ENCODE measurements around the gene INPP4B. TPM values are rescaled to one million over a fixed set of nuclear protein-coding genes. Genes with fewer than 3 reads are reported as not detected.

The INPP4B gene
- total RNA-seq, 1 donor from 2014 or later = 19.1 TPM

DNA sequence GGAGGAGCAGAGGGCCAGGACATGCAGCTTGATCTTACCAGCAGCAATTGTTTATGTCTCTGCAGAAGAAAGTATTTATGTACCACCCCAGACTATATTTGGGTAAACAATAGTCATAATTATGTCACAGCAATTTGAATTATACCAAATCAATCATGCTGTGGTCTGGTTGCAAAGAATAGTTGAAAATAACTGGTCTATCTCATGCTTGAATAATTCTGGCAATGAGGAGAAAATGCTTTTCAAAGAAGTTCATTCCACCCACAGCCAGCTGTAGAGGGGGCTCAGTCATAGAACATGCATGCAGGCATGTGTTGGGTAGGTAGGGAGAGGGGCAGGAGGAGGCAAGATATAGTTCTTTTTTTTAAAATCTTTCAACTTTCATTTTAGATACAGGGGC lies 810.5 kb downstream of the INPP4B start:
- no peak for DNase-seq (ENCODE audit: low read depth in 2 of 2)

GRCh38 chr4:142034101-142034500 lies 812.0 kb downstream of the INPP4B start:
- no peak for DNase-seq (ENCODE audit: low read depth in 2 of 2)

- DNase-seq (ENCODE audit: low read depth in 2 of 2) = no peak
Measured at GRCh38 chr4:142030010-142030409, 816.1 kb downstream of the INPP4B start.

GRCh38 chr4:142021761-142022160 lies 824.3 kb downstream of the INPP4B start:
- DNase-seq (ENCODE audit: low read depth in 2 of 2) = no peak

DNA sequence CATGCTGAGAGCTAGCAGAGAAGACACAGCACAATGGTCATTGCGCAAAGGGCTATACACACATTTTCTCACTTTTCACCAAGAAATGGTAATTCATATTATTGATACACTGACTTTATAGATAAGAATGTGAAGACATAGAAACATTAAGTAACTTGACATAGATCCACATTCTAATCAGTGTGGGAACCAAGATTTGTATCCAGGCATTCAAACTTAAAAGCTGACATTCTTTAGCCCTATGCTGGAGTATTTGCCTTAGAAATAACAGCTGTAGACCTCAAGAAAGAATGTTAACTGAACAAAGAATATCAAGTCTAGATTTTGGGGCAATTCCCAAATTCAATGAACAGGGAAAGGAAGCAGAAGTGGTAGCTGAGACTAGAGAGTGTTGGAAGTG lies 824.9 kb downstream of the INPP4B start:
- no peak for DNase-seq (ENCODE audit: low read depth in 2 of 2)

- no peak for DNase-seq (ENCODE audit: low read depth in 2 of 2)
Measured at GRCh38 chr4:142016031-142016430, 830.1 kb downstream of the INPP4B start.

DNA sequence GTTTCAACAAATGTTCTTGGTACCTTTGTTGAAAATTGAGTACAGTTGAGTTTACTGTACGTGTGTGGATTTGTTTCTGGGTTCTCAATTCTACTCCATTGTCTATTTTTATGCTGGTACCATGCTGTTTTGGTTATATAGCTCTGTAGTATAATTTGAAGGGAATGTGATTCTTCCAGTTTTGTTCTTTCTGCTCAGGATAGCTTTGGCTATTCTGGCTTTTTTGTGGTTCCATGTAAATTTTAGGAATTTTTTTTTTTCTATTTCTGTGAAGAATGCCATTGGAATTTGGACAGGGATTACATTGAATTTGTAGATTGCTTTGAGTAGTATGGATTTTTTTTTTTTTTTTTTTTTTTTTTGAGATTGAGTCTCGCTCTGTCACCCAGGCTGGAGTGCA lies 836.4 kb downstream of the INPP4B start:
- no peak for DNase-seq (ENCODE audit: low read depth in 2 of 2)

- no peak for DNase-seq (ENCODE audit: low read depth in 2 of 2)
Measured at GRCh38 chr4:142005519-142005918, 840.6 kb downstream of the INPP4B start.

- DNase-seq (ENCODE audit: low read depth in 2 of 2) = no peak
Measured at GRCh38 chr4:141999446-142000143, 846.5 kb downstream of the INPP4B start.

GRCh38 chr4:141995056-141995455 lies 851.0 kb downstream of the INPP4B start:
- DNase-seq (ENCODE audit: low read depth in 2 of 2) = no peak

GRCh38 chr4:141977433-141977832 lies 868.7 kb downstream of the INPP4B start:
- no peak for DNase-seq (ENCODE audit: low read depth in 2 of 2)
